Measurements from ENCODE around the gene CBLL1. TPM values are rescaled to one million over a fixed set of nuclear protein-coding genes. Genes with fewer than 3 reads are reported as not detected.

CBLL1 gene
- polyA plus RNA-seq, 2 of the 4 experiments (the other 2 are of a cell fraction) = 26.1 to 40.5 TPM

DNA sequence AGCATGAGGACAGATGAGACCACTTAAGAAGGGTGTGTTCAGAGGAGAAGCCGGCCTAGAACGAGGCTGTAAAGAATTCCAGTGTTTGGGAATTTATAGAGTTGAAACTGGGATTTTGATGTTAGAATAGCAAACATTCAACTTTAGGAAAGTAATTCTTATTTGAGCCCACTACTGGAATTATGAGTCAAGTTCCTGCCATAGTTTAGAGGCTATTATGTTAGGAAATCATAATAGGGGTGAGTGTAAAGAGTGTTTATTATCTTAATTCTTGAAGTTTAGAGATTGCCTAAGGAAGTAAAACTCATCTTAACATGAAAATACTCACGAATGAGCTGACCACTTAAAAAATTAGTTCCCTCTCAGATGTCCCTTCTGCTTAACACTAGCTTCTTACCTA lies 2.1 kb downstream of the CBLL1 start:
- WGBS (ENCODE audit: missing lambda C conversion rate) = 81% methylated on average over 3 of the region's 3 CpGs
- CTCF ChIA-PET = interaction anchor here (0.8 to 2.1 kb wide), 4 partner anchors 10 to 283 kb away, joined by 3 to 5 read pairs (median 3); no protein-coding TSS in a partner anchor
- FAIRE-seq = no peak
- POLR2A ChIA-PET = no interaction called here
- ATAC-seq = no peak
- Histone ChIP-seq H3K4me1 (peaks cover 29% of the 10 kb centered on the region), H3K9me3 (no peaks in the 10 kb centered on the region), H3K4me3 (no peak overlapping the region; the same call in 2 of the 3 replicates), H3K27ac (no peak overlapping the region), H3K4me2 (peak overlapping the region; percentile 83)
- no peak for DNase-seq (ENCODE audit: low read depth in 1 of 2, low spot score in 1 of 2)
- TF ChIP-seq FOXS1 (CRISPR knock-in tag; IDR thresholded peaks at IDR 0.05) = no peak
- TF ChIP-seq MAX (IDR thresholded peaks at IDR 0.05) = no peak
- no peak for TF ChIP-seq RAD21 (conservative IDR thresholded peaks at IDR 0.05 in 1 of 2, IDR thresholded peaks at IDR 0.05 in 1 of 2)
- TF ChIP-seq RARB (CRISPR knock-in tag; IDR thresholded peaks at IDR 0.05) = no peak
- no peak for TF ChIP-seq HOXB5 (CRISPR knock-in tag; IDR thresholded peaks at IDR 0.05)
- no peak for TF ChIP-seq RCOR1 (IDR thresholded peaks at IDR 0.05; ENCODE audit: low read depth, low read length)
- no peak for TF ChIP-seq KDM1A (IDR thresholded peaks at IDR 0.05; ENCODE audit: low read depth)
- TF ChIP-seq ZC3H11A (IDR thresholded peaks at IDR 0.05) = no peak
- TF ChIP-seq ELK1 (IDR thresholded peaks at IDR 0.05; ENCODE audit: low read depth, low read length) = no peak
- no peak for TF ChIP-seq CBX8 (IDR thresholded peaks at IDR 0.05)
- TF ChIP-seq FOSL2 (IDR thresholded peaks at IDR 0.05) = no peak
- TF ChIP-seq FOSL2 (CRISPR knock-in tag; IDR thresholded peaks at IDR 0.05) = no peak
- no peak for TF ChIP-seq ESRRA (IDR thresholded peaks at IDR 0.05; ENCODE audit: borderline replicate concordance, low read length)

- Histone ChIP-seq H3K9me3 (no peaks in the 10 kb centered on the region), H3K4me1 (peaks cover 9% of the 10 kb centered on the region), H3K4me3 (no peak overlapping the region), H3K27ac (no peak overlapping the region), H3K4me2 (no peak overlapping the region)
- WGBS (ENCODE audit: missing lambda C conversion rate) = 96% methylated on average over 7 of the region's 7 CpGs
- POLR2A ChIA-PET = no interaction called here
- TF ChIP-seq CBX2 (IDR thresholded peaks at IDR 0.05; ENCODE audit: borderline replicate concordance, low read depth) (no peak), TFCP2L1 (CRISPR knock-in tag; IDR thresholded peaks at IDR 0.05) (no peak), KDM5A (IDR thresholded peaks at IDR 0.05) (no peak), HES2 (IDR thresholded peaks at IDR 0.05) (no peak), HOXA7 (CRISPR knock-in tag; IDR thresholded peaks at IDR 0.05) (no peak), NFE2L2 (conservative IDR thresholded peaks at IDR 0.05; ENCODE audit: low read length) (no peak), CHD4 (IDR thresholded peaks at IDR 0.05; ENCODE audit: borderline replicate concordance) (no peak), MYC (IDR thresholded peaks at IDR 0.05; ENCODE audit: borderline replicate concordance, low read length) (no peak), BCL3 (IDR thresholded peaks at IDR 0.05) (no peak), JUNB (IDR thresholded peaks at IDR 0.05) (no peak), POLR2AphosphoS2 (conservative IDR thresholded peaks at IDR 0.05; ENCODE audit: low read length) (no peak), HOXB5 (CRISPR knock-in tag; IDR thresholded peaks at IDR 0.05) (no peak), RFX5 (IDR thresholded peaks at IDR 0.05) (no peak)
- TF ChIP-seq, protein P1, sequence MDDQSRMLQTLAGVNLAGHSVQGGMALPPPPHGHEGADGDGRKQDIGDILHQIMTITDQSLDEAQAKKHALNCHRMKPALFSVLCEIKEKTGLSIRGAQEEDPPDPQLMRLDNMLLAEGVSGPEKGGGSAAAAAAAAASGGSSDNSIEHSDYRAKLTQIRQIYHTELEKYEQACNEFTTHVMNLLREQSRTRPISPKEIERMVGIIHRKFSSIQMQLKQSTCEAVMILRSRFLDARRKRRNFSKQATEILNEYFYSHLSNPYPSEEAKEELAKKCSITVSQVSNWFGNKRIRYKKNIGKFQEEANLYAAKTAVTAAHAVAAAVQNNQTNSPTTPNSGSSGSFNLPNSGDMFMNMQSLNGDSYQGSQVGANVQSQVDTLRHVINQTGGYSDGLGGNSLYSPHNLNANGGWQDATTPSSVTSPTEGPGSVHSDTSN (IDR thresholded peaks at IDR 0.05) = no peak
- TF ChIP-seq, protein P2, sequence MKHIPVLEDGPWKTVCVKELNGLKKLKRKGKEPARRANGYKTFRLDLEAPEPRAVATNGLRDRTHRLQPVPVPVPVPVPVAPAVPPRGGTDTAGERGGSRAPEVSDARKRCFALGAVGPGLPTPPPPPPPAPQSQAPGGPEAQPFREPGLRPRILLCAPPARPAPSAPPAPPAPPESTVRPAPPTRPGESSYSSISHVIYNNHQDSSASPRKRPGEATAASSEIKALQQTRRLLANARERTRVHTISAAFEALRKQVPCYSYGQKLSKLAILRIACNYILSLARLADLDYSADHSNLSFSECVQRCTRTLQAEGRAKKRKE (CRISPR knock-in tag; IDR thresholded peaks at IDR 0.05; ENCODE audit: low read depth) = no peak
- TF ChIP-seq, protein P3, sequence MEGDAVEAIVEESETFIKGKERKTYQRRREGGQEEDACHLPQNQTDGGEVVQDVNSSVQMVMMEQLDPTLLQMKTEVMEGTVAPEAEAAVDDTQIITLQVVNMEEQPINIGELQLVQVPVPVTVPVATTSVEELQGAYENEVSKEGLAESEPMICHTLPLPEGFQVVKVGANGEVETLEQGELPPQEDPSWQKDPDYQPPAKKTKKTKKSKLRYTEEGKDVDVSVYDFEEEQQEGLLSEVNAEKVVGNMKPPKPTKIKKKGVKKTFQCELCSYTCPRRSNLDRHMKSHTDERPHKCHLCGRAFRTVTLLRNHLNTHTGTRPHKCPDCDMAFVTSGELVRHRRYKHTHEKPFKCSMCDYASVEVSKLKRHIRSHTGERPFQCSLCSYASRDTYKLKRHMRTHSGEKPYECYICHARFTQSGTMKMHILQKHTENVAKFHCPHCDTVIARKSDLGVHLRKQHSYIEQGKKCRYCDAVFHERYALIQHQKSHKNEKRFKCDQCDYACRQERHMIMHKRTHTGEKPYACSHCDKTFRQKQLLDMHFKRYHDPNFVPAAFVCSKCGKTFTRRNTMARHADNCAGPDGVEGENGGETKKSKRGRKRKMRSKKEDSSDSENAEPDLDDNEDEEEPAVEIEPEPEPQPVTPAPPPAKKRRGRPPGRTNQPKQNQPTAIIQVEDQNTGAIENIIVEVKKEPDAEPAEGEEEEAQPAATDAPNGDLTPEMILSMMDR (IDR thresholded peaks at IDR 0.05) = no peak
- no peak for FAIRE-seq
- CTCF ChIA-PET = no interaction called here
- DNase-seq (ENCODE audit: low read depth in 1 of 2, low spot score in 1 of 2) = no peak
- ATAC-seq = no peak
Observed at GRCh38 chr7:107751113-107751512, 7.2 kb downstream of the CBLL1 start.
